Colonic mucosa (tissue), 4 donors: ENCODE measurements around the gene SIM1. TPM values are rescaled to one million over a fixed set of nuclear protein-coding genes. Genes with fewer than 3 reads are reported as not detected.

Experiments
- DNase-seq: peaks from one replicate; pipeline ENCODE4 v3.0.0-alpha.2; 2020
- H3K27ac ChIP-seq: fragments of 200-600 bp; one replicate; pipeline ENCODE4 v1.8.0; 2021
- H3K27me3 ChIP-seq: fragments of 200-600 bp; one replicate; pipeline ENCODE4 v1.8.0; 2021
- H3K36me3 ChIP-seq: fragments of 200-600 bp; one replicate; pipeline ENCODE4 v1.8.0; 2021
- H3K4me1 ChIP-seq: fragments of 200-600 bp; one replicate; pipeline ENCODE4 v1.8.0; 2021; ENCODE audit warnings: mild to moderate bottlenecking
- H3K4me3 ChIP-seq: fragments of 200-600 bp; one replicate; pipeline ENCODE4 v1.8.0; 2021
- H3K9ac ChIP-seq, 2 donors: one replicate each; pipeline ENCODE4 v1.7.0; 2013; ENCODE audit warnings: control low read depth in 2 of 2, low read depth in 2 of 2, low read length in 2 of 2
- H3K9me3 ChIP-seq: fragments of 200-600 bp; one replicate; pipeline ENCODE4 v1.8.0; 2021
- CTCF ChIP-seq: fragments of 200-600 bp; IDR thresholded peaks from one replicate; pipeline ENCODE4 v1.8.0; 2022; ENCODE audit warnings: antibody characterized with exemption, mild to moderate bottlenecking
- intact Hi-C: fragments of 100-400 bp; cut with DNase I; formaldehyde crosslinking; loops from one replicate; pipeline ENCODE4 v1.14.1; 2022
- total RNA-seq, 2 donors: library from RNA; stranded (reverse); fragmentation: NEBNext Ultra II Directional in 1 of 2; extraction: Animal tissue kit (Norgen Biotek cat#: 25700) in 1 of 2; gene quantifications; one replicate each; pipeline ENCODE4 v1.2.1, GENCODE V29; 2021
- donor health status: healthy.
- donor health status: DM: no; HTN: no; CAD: no.
- donor health status: DM: no; HTN: no; CAD: no.

SIM1 gene
- total RNA-seq, 2 donors from 2014 or later = 0.16 TPM; not detected in 1

- DNase-seq = no peak
- peaks cover 74% of the 10 kb centered on the region for H3K27me3 ChIP-seq
- intact Hi-C loops = no loop called here
- H3K36me3 ChIP-seq = no peaks in the 10 kb centered on the region
- no peak overlapping the region for H3K27ac ChIP-seq
- no peak overlapping the region for H3K4me3 ChIP-seq
- no peak for TF ChIP-seq CTCF
- H3K9ac ChIP-seq = no peak overlapping the region
- H3K4me1 ChIP-seq = no peaks in the 10 kb centered on the region
- H3K9me3 ChIP-seq = no peaks in the 10 kb centered on the region
Observed at GRCh38 chr6:100452998-100453397, 11.7 kb downstream of the SIM1 start.

- no peak overlapping the region for H3K27ac ChIP-seq
- H3K36me3 ChIP-seq = no peaks in the 10 kb centered on the region
- intact Hi-C loops = no loop called here
- no peak overlapping the region for H3K4me3 ChIP-seq
- peaks cover 76% of the 10 kb centered on the region for H3K27me3 ChIP-seq
- H3K9ac ChIP-seq = no peak overlapping the region
- no peaks in the 10 kb centered on the region for H3K4me1 ChIP-seq
- no peak for DNase-seq
- TF ChIP-seq CTCF = no peak
- no peaks in the 10 kb centered on the region for H3K9me3 ChIP-seq
Observed at GRCh38 chr6:100451577-100451976, 13.1 kb downstream of the SIM1 start.

- H3K9ac ChIP-seq = no peak overlapping the region
- TF ChIP-seq CTCF = no peak
Observed at GRCh38 chr6:100449239-100449691, 15.5 kb downstream of the SIM1 start.

GRCh38 chr6:100447900-100448748 is 16.6 kb downstream of the SIM1 start:
- Histone ChIP-seq H3K4me3 (no peak overlapping the region), H3K27me3 (peaks cover 67% of the 10 kb centered on the region), H3K9me3 (no peaks in the 10 kb centered on the region), H3K4me1 (no peaks in the 10 kb centered on the region), H3K9ac (no peak overlapping the region), H3K27ac (no peak overlapping the region), H3K36me3 (no peaks in the 10 kb centered on the region)
- DNase-seq = no peak
- intact Hi-C loops = no loop called here
- TF ChIP-seq CTCF = no peak

More at GRCh38 chr6:100449239-100449691, 15.5 kb downstream of the SIM1 start:
- intact Hi-C loops = no loop called here
- Histone ChIP-seq H3K9me3 (no peaks in the 10 kb centered on the region), H3K4me1 (no peaks in the 10 kb centered on the region), H3K36me3 (no peaks in the 10 kb centered on the region), H3K27ac (no peak overlapping the region), H3K27me3 (peaks cover 78% of the 10 kb centered on the region), H3K4me3 (no peak overlapping the region)
- no peak for DNase-seq

- peaks cover 66% of the 10 kb centered on the region for H3K27me3 ChIP-seq
- no peak for TF ChIP-seq CTCF
- no peaks in the 10 kb centered on the region for H3K9me3 ChIP-seq
- H3K36me3 ChIP-seq = no peaks in the 10 kb centered on the region
- no peak overlapping the region for H3K27ac ChIP-seq
- H3K9ac ChIP-seq = no peak overlapping the region
- H3K4me1 ChIP-seq = no peaks in the 10 kb centered on the region
- H3K4me3 ChIP-seq = no peak overlapping the region
- intact Hi-C loops = no loop called here
- DNase-seq = no peak
Observed at GRCh38 chr6:100447081-100447899, 17.4 kb downstream of the SIM1 start.
